Medulla oblongata (tissue), 1 donor: Measurements from ENCODE around the gene PGAM2.
"Not testable (repeated sequence)": the region's sequence is repeated elsewhere in the genome, so short reads cannot be mapped to it uniquely, and the experiment has no call there.

ENCODE experiments used
- DNase-seq: peaks from one replicate; pipeline ENCODE4 v3.0.0-alpha.2; 2015; ENCODE audit errors: extremely low spot score

PGAM2 gene

GRCh38 chr7:44050915-44051560, 14.3 kb downstream of the PGAM2 start:
- DNase-seq: no peak

- DNase-seq: no peak
These were observed 15.0 kb downstream of the PGAM2 start for GRCh38 chr7:44050121-44050914.

GRCh38 chr7:44048031-44048795, 17.2 kb downstream of the PGAM2 start:
- DNase-seq: no peak

- DNase-seq: no peak
These were observed 18.9 kb downstream of the PGAM2 start for GRCh38 chr7:44046321-44047061.

GRCh38 chr7:44045226-44046014, 19.9 kb downstream of the PGAM2 start:
- DNase-seq: no peak

GRCh38 chr7:44044315-44045225, 20.8 kb downstream of the PGAM2 start, which contains the start of gene DBNL:
Gene DBNL (plus strand): TSS chr7:44044702. CDS start chr7:44044738, 36 bp downstream.
- peak; percentile 93 for DNase-seq

- DNase-seq: no peak
These were observed 21.5 kb downstream of the PGAM2 start for GRCh38 chr7:44043902-44044301.

GRCh38 chr7:44042221-44042620, 23.1 kb downstream of the PGAM2 start:
- DNase-seq: no peak

- DNase-seq: not testable (repeated sequence)
These were observed 24.9 kb downstream of the PGAM2 start for GRCh38 chr7:44040493-44040891.

GRCh38 chr7:44039800-44040492, 25.4 kb downstream of the PGAM2 start:
- DNase-seq: not testable (repeated sequence)

GRCh38 chr7:44038961-44039558, 26.3 kb downstream of the PGAM2 start:
- DNase-seq: peak; percentile 83

GRCh38 chr7:44038553-44038952, 26.8 kb downstream of the PGAM2 start:
- not testable (repeated sequence) for DNase-seq

- DNase-seq: not testable (repeated sequence)
These were observed 27.4 kb downstream of the PGAM2 start for GRCh38 chr7:44037951-44038350.

- not testable (repeated sequence) for DNase-seq
These were observed 29.0 kb downstream of the PGAM2 start for GRCh38 chr7:44036364-44036763.

- DNase-seq: not testable (repeated sequence)
These were observed 31.2 kb downstream of the PGAM2 start for GRCh38 chr7:44033971-44034844.

GRCh38 chr7:44032031-44032430, 33.3 kb downstream of the PGAM2 start:
- DNase-seq: not testable (repeated sequence)

GRCh38 chr7:44031319-44031718, 34.0 kb downstream of the PGAM2 start:
- DNase-seq: not testable (repeated sequence)

- not testable (repeated sequence) for DNase-seq
These were observed 35.3 kb downstream of the PGAM2 start for GRCh38 chr7:44030029-44030428.
